ENCODE measurements around the gene PDE9A.
"Not testable (repeated sequence)": the region's sequence is repeated elsewhere in the genome, so short reads cannot be mapped to it uniquely, and the experiment has no call there.

The PDE9A gene

GRCh38 chr21:42807293-42807895 lies 154.0 kb downstream of the PDE9A start:
- not testable (repeated sequence) for H3K4me3 ChIP-seq (ENCODE audit: low read depth, low read length); H3K36me3 ChIP-seq (ENCODE audit: control insufficient read depth, insufficient read depth, low read length); H3K9ac ChIP-seq (ENCODE audit: low read depth, low read length); H3K9me3 ChIP-seq (ENCODE audit: control insufficient read depth, insufficient read depth, low read length); H3K27me3 ChIP-seq (ENCODE audit: control insufficient read depth, insufficient read depth, low read length)
- H3K4me1 ChIP-seq (ENCODE audit: control insufficient read depth, insufficient read depth, low read length) = peaks cover 25% of the 10 kb centered on the region

- Histone ChIP-seq H3K9me3 (ENCODE audit: control insufficient read depth, insufficient read depth, low read length) (no peaks in the 10 kb centered on the region), H3K36me3 (ENCODE audit: control insufficient read depth, insufficient read depth, low read length) (no peaks in the 10 kb centered on the region), H3K4me1 (ENCODE audit: control insufficient read depth, insufficient read depth, low read length) (peaks cover 25% of the 10 kb centered on the region), H3K4me3 (ENCODE audit: low read depth, low read length) (no peak overlapping the region), H3K27me3 (ENCODE audit: control insufficient read depth, insufficient read depth, low read length) (no peaks in the 10 kb centered on the region), H3K9ac (ENCODE audit: low read depth, low read length) (no peak overlapping the region)
Measured at GRCh38 chr21:42807938-42808613, 154.7 kb downstream of the PDE9A start.

GRCh38 chr21:42809171-42809570 lies 155.8 kb downstream of the PDE9A start:
- peaks cover 25% of the 10 kb centered on the region for H3K4me1 ChIP-seq (ENCODE audit: control insufficient read depth, insufficient read depth, low read length)
- no peak overlapping the region for H3K4me3 ChIP-seq (ENCODE audit: low read depth, low read length)
- H3K9ac ChIP-seq (ENCODE audit: low read depth, low read length) = no peak overlapping the region

GRCh38 chr21:42809577-42810475 lies 156.4 kb downstream of the PDE9A start:
- Histone ChIP-seq H3K36me3 (ENCODE audit: control insufficient read depth, insufficient read depth, low read length) (no peaks in the 10 kb centered on the region), H3K4me1 (ENCODE audit: control insufficient read depth, insufficient read depth, low read length) (peaks cover 25% of the 10 kb centered on the region), H3K9me3 (ENCODE audit: control insufficient read depth, insufficient read depth, low read length) (peaks cover 2% of the 10 kb centered on the region), H3K9ac (ENCODE audit: low read depth, low read length) (no peak overlapping the region), H3K4me3 (ENCODE audit: low read depth, low read length) (no peak overlapping the region), H3K27me3 (ENCODE audit: control insufficient read depth, insufficient read depth, low read length) (no peaks in the 10 kb centered on the region)

More at GRCh38 chr21:42809171-42809570, 155.8 kb downstream of the PDE9A start:
- H3K27me3 ChIP-seq (ENCODE audit: control insufficient read depth, insufficient read depth, low read length) = no peaks in the 10 kb centered on the region
- H3K36me3 ChIP-seq (ENCODE audit: control insufficient read depth, insufficient read depth, low read length) = no peaks in the 10 kb centered on the region
- no peaks in the 10 kb centered on the region for H3K9me3 ChIP-seq (ENCODE audit: control insufficient read depth, insufficient read depth, low read length)

- H3K9ac ChIP-seq (ENCODE audit: low read depth, low read length) = no peak overlapping the region
- no peaks in the 10 kb centered on the region for H3K36me3 ChIP-seq (ENCODE audit: control insufficient read depth, insufficient read depth, low read length)
- H3K4me1 ChIP-seq (ENCODE audit: control insufficient read depth, insufficient read depth, low read length) = peaks cover 18% of the 10 kb centered on the region
- H3K9me3 ChIP-seq (ENCODE audit: control insufficient read depth, insufficient read depth, low read length) = peaks cover 7% of the 10 kb centered on the region
- H3K27me3 ChIP-seq (ENCODE audit: control insufficient read depth, insufficient read depth, low read length) = no peaks in the 10 kb centered on the region
- no peak overlapping the region for H3K4me3 ChIP-seq (ENCODE audit: low read depth, low read length)
Measured at GRCh38 chr21:42811960-42812359, 158.5 kb downstream of the PDE9A start.

- H3K4me1 ChIP-seq (ENCODE audit: control insufficient read depth, insufficient read depth, low read length) = peaks cover 16% of the 10 kb centered on the region
- not testable (repeated sequence) for H3K4me3 ChIP-seq (ENCODE audit: low read depth, low read length); H3K27me3 ChIP-seq (ENCODE audit: control insufficient read depth, insufficient read depth, low read length); H3K9ac ChIP-seq (ENCODE audit: low read depth, low read length); H3K36me3 ChIP-seq (ENCODE audit: control insufficient read depth, insufficient read depth, low read length); H3K9me3 ChIP-seq (ENCODE audit: control insufficient read depth, insufficient read depth, low read length)
Measured at GRCh38 chr21:42812528-42813241, 159.3 kb downstream of the PDE9A start.

- H3K9me3 ChIP-seq (ENCODE audit: control insufficient read depth, insufficient read depth, low read length) = peaks cover 7% of the 10 kb centered on the region
- no peaks in the 10 kb centered on the region for H3K4me1 ChIP-seq (ENCODE audit: control insufficient read depth, insufficient read depth, low read length)
- no peak overlapping the region for H3K4me3 ChIP-seq (ENCODE audit: low read depth, low read length)
- no peaks in the 10 kb centered on the region for H3K27me3 ChIP-seq (ENCODE audit: control insufficient read depth, insufficient read depth, low read length)
- no peaks in the 10 kb centered on the region for H3K36me3 ChIP-seq (ENCODE audit: control insufficient read depth, insufficient read depth, low read length)
- H3K9ac ChIP-seq (ENCODE audit: low read depth, low read length) = no peak overlapping the region
Measured at GRCh38 chr21:42815217-42815616, 161.8 kb downstream of the PDE9A start.

GRCh38 chr21:42818328-42818749 lies 164.9 kb downstream of the PDE9A start:
- Histone ChIP-seq H3K4me3 (ENCODE audit: low read depth, low read length) (no peak overlapping the region), H3K9me3 (ENCODE audit: control insufficient read depth, insufficient read depth, low read length) (peaks cover 7% of the 10 kb centered on the region), H3K9ac (ENCODE audit: low read depth, low read length) (no peak overlapping the region), H3K36me3 (ENCODE audit: control insufficient read depth, insufficient read depth, low read length) (no peaks in the 10 kb centered on the region), H3K4me1 (ENCODE audit: control insufficient read depth, insufficient read depth, low read length) (no peaks in the 10 kb centered on the region), H3K27me3 (ENCODE audit: control insufficient read depth, insufficient read depth, low read length) (no peaks in the 10 kb centered on the region)

- H3K36me3 ChIP-seq (ENCODE audit: control insufficient read depth, insufficient read depth, low read length) = no peaks in the 10 kb centered on the region
- H3K4me1 ChIP-seq (ENCODE audit: control insufficient read depth, insufficient read depth, low read length) = no peaks in the 10 kb centered on the region
- H3K9me3 ChIP-seq (ENCODE audit: control insufficient read depth, insufficient read depth, low read length) = peaks cover 4% of the 10 kb centered on the region
- no peak overlapping the region for H3K4me3 ChIP-seq (ENCODE audit: low read depth, low read length)
- H3K27me3 ChIP-seq (ENCODE audit: control insufficient read depth, insufficient read depth, low read length) = no peaks in the 10 kb centered on the region
- H3K9ac ChIP-seq (ENCODE audit: low read depth, low read length) = no peak overlapping the region
Measured at GRCh38 chr21:42819861-42820615, 166.6 kb downstream of the PDE9A start.

GRCh38 chr21:42820616-42821465 lies 167.4 kb downstream of the PDE9A start:
- Histone ChIP-seq H3K36me3 (ENCODE audit: control insufficient read depth, insufficient read depth, low read length) (no peaks in the 10 kb centered on the region), H3K4me1 (ENCODE audit: control insufficient read depth, insufficient read depth, low read length) (no peaks in the 10 kb centered on the region), H3K9ac (ENCODE audit: low read depth, low read length) (no peak overlapping the region), H3K9me3 (ENCODE audit: control insufficient read depth, insufficient read depth, low read length) (no peaks in the 10 kb centered on the region), H3K4me3 (ENCODE audit: low read depth, low read length) (no peak overlapping the region), H3K27me3 (ENCODE audit: control insufficient read depth, insufficient read depth, low read length) (peaks cover 4% of the 10 kb centered on the region)
